Kidney (tissue), 14 donors: ENCODE data around the gene PGP. TPM values are rescaled to one million over a fixed set of nuclear protein-coding genes. Genes with fewer than 3 reads are reported as not detected.

Experiments
- DNase-seq, 5 donors: peaks; one replicate each; pipeline ENCODE4 v3.0.0-alpha.2; 2013 to 2020
- FAIRE-seq: peaks from 2 replicates; lab custom pipeline; 2012; peaks lifted over from hg19 to GRCh38; lab: Jason Lieb, UNC
- H3K27ac ChIP-seq, 2 donors: one replicate each; pipeline ENCODE4 v1.7.0; 2013; ENCODE audit warnings: low read depth in 2 of 2, low read length in 2 of 2, inconsistent platforms in 1 of 2
- H3K27me3 ChIP-seq: one replicate; pipeline ENCODE4 v1.7.1; 2013; ENCODE audit warnings: low read length, inconsistent platforms; ENCODE audit not compliant: control insufficient read depth, insufficient read depth
- H3K36me3 ChIP-seq, 3 donors: one replicate each; pipeline versions ENCODE4 v1.7.0 to v1.7.1; 2013; ENCODE audit warnings: low read length in 3 of 3, control low read depth in 1 of 3, inconsistent platforms in 1 of 3; ENCODE audit not compliant: insufficient read depth in 3 of 3, control insufficient read depth in 2 of 3
- H3K4me1 ChIP-seq, 3 donors: one replicate each; pipeline versions ENCODE4 v1.7.0 to v1.7.1; 2013; ENCODE audit warnings: low read length in 3 of 3, inconsistent platforms in 1 of 3, low read depth in 1 of 3; ENCODE audit not compliant: control insufficient read depth in 2 of 3, insufficient read depth in 2 of 3
- H3K4me3 ChIP-seq, 3 donors: one replicate each; pipeline versions ENCODE4 v1.7.0 to v1.8.1; 2013; ENCODE audit warnings: low read length in 3 of 3, control low read depth in 1 of 3, inconsistent platforms in 1 of 3
- H3K9ac ChIP-seq, 3 donors: one replicate each; pipeline versions ENCODE4 v1.7.0 to v1.7.1; 2013; ENCODE audit warnings: low read length in 3 of 3, control low read depth in 1 of 3, inconsistent platforms in 1 of 3
- H3K9me3 ChIP-seq, 3 donors: one replicate each; pipeline versions ENCODE4 v1.7.0 to v1.7.1; 2013; ENCODE audit warnings: low read length in 3 of 3, control low read depth in 1 of 3, inconsistent platforms in 1 of 3; ENCODE audit not compliant: control insufficient read depth in 2 of 3, insufficient read depth in 1 of 3
- CTCF ChIP-seq: IDR thresholded peaks from 3 replicates; pipeline ENCODE4 v1.5.1; 2012; ENCODE audit warnings: mild to moderate bottlenecking, moderate library complexity, borderline replicate concordance; ENCODE audit not compliant: insufficient read depth; ENCODE audit errors: extremely low read depth
- intact Hi-C: fragments of 100-400 bp; cut with DNase I; formaldehyde crosslinking; loops from one replicate; pipeline ENCODE4 v1.11.1; 2022
- polyA plus RNA-seq: library from polyadenylated mRNA; stranded (reverse); fragments of 350-450 nt; fragmentation: Illumina TruSeq; extraction: RNeasy Lipid Tissue Mini Kit (QIAGEN cat#74804); gene quantifications from one replicate; pipeline ENCODE4 v1.2.3, GENCODE V29; 2014; ENCODE audit warnings: low read depth, low replicate concordance; ENCODE audit not compliant: insufficient read depth
- total RNA-seq: library from RNA; stranded (reverse); fragmentation: NEBNext Ultra II Directional; extraction: Animal tissue kit (Norgen Biotek cat#: 25700); gene quantifications from one replicate; pipeline ENCODE4 v1.2.1, GENCODE V29; 2021
- donor health status: control.
- donor health status: control.
- donor health status: control.
- donor health status: control.
- donor health status: control.
- donor health status: DM: yes; HTN: yes; CAD: no.
- donor health status: Normal renal cell carcinoma (clear cell type).

The PGP gene
- total and polyA plus RNA-seq, 2 donors from 2014 or later, result 13.5 to 21.2 TPM

- H3K9ac ChIP-seq, result no peak overlapping the region
- H3K4me1 ChIP-seq, result peaks cover 0 to 7% (median 0%) of the 10 kb centered on the region in 3 donors
- FAIRE-seq, result no peak
- no peaks in the 10 kb centered on the region for H3K9me3 ChIP-seq
- DNase-seq, result peak in 1 of 5 donors; percentile 70
- no peak overlapping the region for H3K4me3 ChIP-seq
- intact Hi-C loops, result no loop called here
- no peaks in the 10 kb centered on the region for H3K27me3 ChIP-seq
- H3K27ac ChIP-seq, result no peak overlapping the region
- TF ChIP-seq CTCF, result no peak
- H3K36me3 ChIP-seq, result peaks cover 0 to 32% (median 14%) of the 10 kb centered on the region in 3 donors
Observed at GRCh38 chr16:2232094-2232990, 17.7 kb upstream of the PGP start.

GRCh38 chr16:2231016-2231931, 16.6 kb upstream of the PGP start:
- no peaks in the 10 kb centered on the region for H3K9me3 ChIP-seq
- H3K36me3 ChIP-seq, result peaks cover 0 to 32% (median 14%) of the 10 kb centered on the region in 3 donors
- no peaks in the 10 kb centered on the region for H3K4me1 ChIP-seq
- no peaks in the 10 kb centered on the region for H3K27me3 ChIP-seq
- H3K4me3 ChIP-seq, result no peak overlapping the region
- H3K27ac ChIP-seq, result no peak overlapping the region
- FAIRE-seq (no peak), DNase-seq (no peak)
- TF ChIP-seq CTCF, result no peak
- intact Hi-C loops, result no loop called here
- no peak overlapping the region for H3K9ac ChIP-seq

GRCh38 chr16:2230376-2230775, 15.7 kb upstream of the PGP start:
- Histone ChIP-seq H3K4me3 (no peak overlapping the region), H3K9me3 (no peaks in the 10 kb centered on the region), H3K27ac (no peak overlapping the region), H3K4me1 (no peaks in the 10 kb centered on the region), H3K9ac (no peak overlapping the region), H3K36me3 (peaks cover 0 to 32% (median 13%) of the 10 kb centered on the region in 3 donors), H3K27me3 (no peaks in the 10 kb centered on the region)
- FAIRE-seq (no peak), DNase-seq (peak in 1 of 5 donors; percentile 73)
- intact Hi-C loops, result no loop called here
- no peak for TF ChIP-seq CTCF
